GM23338 (cell line): Measurements from ENCODE around the gene RYR1. TPM values are rescaled to one million over a fixed set of nuclear protein-coding genes. Genes with fewer than 3 reads are reported as not detected.
A peak's percentile ranks its signal among the peaks of the same experiment; 100 is the strongest.

Source experiments
- ATAC-seq: fragments of 200-7000 bp; cut with Tn5 transposase; 3 replicates; pipeline ENCODE4 v1.9.1; 2020
- DNase-seq: peaks from one replicate; pipeline ENCODE4 v3.0.0-alpha.2; 2015; ENCODE audit warnings: low spot score
- H2AFZ ChIP-seq: fragments of 200-600 bp; sonication (generic); 2 replicates; pipeline ENCODE4 v1.8.0; 2016; ENCODE audit warnings: antibody characterized with exemption, mild to moderate bottlenecking, moderate library complexity
- H3F3A ChIP-seq: fragments of 200-600 bp; sonication (generic); replicated peaks from 2 replicates; pipeline ENCODE4 v1.8.0; 2017; ENCODE audit warnings: antibody characterized with exemption, mixed run types, low read depth
- H3K27ac ChIP-seq: fragments of 200-600 bp; sonication (generic); 2 replicates; pipeline ENCODE4 v1.6.1; 2016; ENCODE audit warnings: low read depth
- H3K27me3 ChIP-seq: fragments of 200-600 bp; sonication (generic); 2 replicates; pipeline ENCODE4 v1.8.0; 2016; ENCODE audit warnings: mild to moderate bottlenecking, mixed run types, moderate library complexity; ENCODE audit not compliant: insufficient read depth
- H3K36me3 ChIP-seq: fragments of 200-600 bp; sonication (generic); 2 replicates; pipeline ENCODE4 v1.8.0; 2016; ENCODE audit warnings: mild to moderate bottlenecking; ENCODE audit not compliant: insufficient read depth
- H3K4me1 ChIP-seq: fragments of 200-600 bp; sonication (generic); 2 replicates; pipeline ENCODE4 v1.8.0; 2016; ENCODE audit warnings: mild to moderate bottlenecking, moderate library complexity; ENCODE audit not compliant: insufficient read depth
- H3K4me2 ChIP-seq: fragments of 200-600 bp; sonication (generic); 2 replicates; pipeline ENCODE4 v1.7.1; 2017; ENCODE audit warnings: mixed run types
- H3K4me3 ChIP-seq: fragments of 200-600 bp; sonication (generic); 2 replicates; pipeline ENCODE4 v1.6.1; 2016; ENCODE audit warnings: mixed run types
- H3K79me2 ChIP-seq: fragments of 200-600 bp; sonication (generic); replicated peaks from 2 replicates; pipeline ENCODE4 v1.8.0; 2017; ENCODE audit warnings: mild to moderate bottlenecking; ENCODE audit not compliant: insufficient read depth
- H3K9me2 ChIP-seq: fragments of 200-600 bp; sonication (generic); 2 replicates; pipeline ENCODE4 v1.8.0; 2017; ENCODE audit not compliant: insufficient read depth
- H4K20me1 ChIP-seq: fragments of 200-600 bp; sonication (generic); replicated peaks from 2 replicates; pipeline ENCODE4 v1.8.0; 2017; ENCODE audit warnings: mild to moderate bottlenecking; ENCODE audit not compliant: insufficient read depth
- H3K27ac Mint-ChIP-seq: 2 replicates; pipeline ENCODE4 v1.8.0; 2020; ENCODE audit warnings: inconsistent platforms, mild to moderate bottlenecking, moderate library complexity, mixed read lengths
- H3K27me3 Mint-ChIP-seq: 3 replicates; pipeline ENCODE4 v1.8.0; 2022; ENCODE audit warnings: low read depth, mild to moderate bottlenecking, moderate library complexity, mixed read lengths, inconsistent platforms; ENCODE audit not compliant: insufficient read depth, poor library complexity
- H3K36me3 Mint-ChIP-seq: 3 replicates; pipeline ENCODE4 v1.8.0; 2021; ENCODE audit warnings: low read depth, mild to moderate bottlenecking, inconsistent platforms, moderate library complexity, mixed read lengths
- H3K4me1 Mint-ChIP-seq: 3 replicates; pipeline ENCODE4 v1.8.0; 2020; ENCODE audit warnings: mild to moderate bottlenecking, inconsistent platforms, mixed read lengths
- H3K4me3 Mint-ChIP-seq: 3 replicates; pipeline ENCODE4 v1.8.0; 2021; ENCODE audit warnings: moderate library complexity, mild to moderate bottlenecking, inconsistent platforms, mixed read lengths
- H3K9me3 Mint-ChIP-seq: 3 replicates; pipeline ENCODE4 v1.8.0; 2020; ENCODE audit warnings: moderate library complexity, mild to moderate bottlenecking, inconsistent platforms, mixed read lengths
- EZH2phosphoT487 ChIP-seq: fragments of 200-600 bp; sonication (generic); IDR thresholded peaks from one replicate; pipeline ENCODE4 v1.8.1; 2018; ENCODE audit warnings: antibody characterized with exemption; ENCODE audit not compliant: unreplicated experiment
- STAT1 ChIP-seq: IDR thresholded peaks from one replicate; pipeline ENCODE4 v1.6.1; 2016; ENCODE audit warnings: antibody characterized with exemption; ENCODE audit not compliant: unreplicated experiment
- ZNF114 ChIP-seq: fragments of 250-450 bp; sonication (Bioruptor Pico); IDR thresholded peaks from 2 replicates; pipeline ENCODE4 v1.5.0; 2020; ENCODE audit warnings: mild to moderate bottlenecking, moderate library complexity
- ZNF331 ChIP-seq: fragments of 250-450 bp; sonication (Bioruptor Pico); IDR thresholded peaks from 2 replicates; pipeline ENCODE4 v1.5.0; 2020; ENCODE audit warnings: low read depth, mild to moderate bottlenecking, moderate library complexity
- polyA plus RNA-seq: library from polyadenylated mRNA; unstranded; fragments of >200 nt; fragmentation: Nextera tagmentation; extraction: Ambion mirVana; gene quantifications from 2 replicates; pipeline ENCODE4 v1.2.1, GENCODE V29; 2016
- total RNA-seq: library from RNA; depleted of rRNA; stranded (reverse); fragments of >200 nt; shearing (Covaris generic); gene quantifications from 2 replicates; pipeline ENCODE4 v1.2.3, GENCODE V29; 2014; rRNA removed
- TF ChIP-seq, protein P1 (sequence below): fragments of 250-450 bp; sonication (Bioruptor Pico); IDR thresholded peaks from 2 replicates; pipeline ENCODE4 v1.5.0; 2020; ENCODE audit warnings: mild to moderate bottlenecking, moderate library complexity
- TF ChIP-seq, protein P2 (sequence below): IDR thresholded peaks from 2 replicates; pipeline ENCODE4 v1.6.1; 2016; ENCODE audit warnings: antibody characterized with exemption

The RYR1 gene
- total and polyA plus RNA-seq, 2 experiments from 2014 or later: 4.0 to 26.7 TPM

DNA sequence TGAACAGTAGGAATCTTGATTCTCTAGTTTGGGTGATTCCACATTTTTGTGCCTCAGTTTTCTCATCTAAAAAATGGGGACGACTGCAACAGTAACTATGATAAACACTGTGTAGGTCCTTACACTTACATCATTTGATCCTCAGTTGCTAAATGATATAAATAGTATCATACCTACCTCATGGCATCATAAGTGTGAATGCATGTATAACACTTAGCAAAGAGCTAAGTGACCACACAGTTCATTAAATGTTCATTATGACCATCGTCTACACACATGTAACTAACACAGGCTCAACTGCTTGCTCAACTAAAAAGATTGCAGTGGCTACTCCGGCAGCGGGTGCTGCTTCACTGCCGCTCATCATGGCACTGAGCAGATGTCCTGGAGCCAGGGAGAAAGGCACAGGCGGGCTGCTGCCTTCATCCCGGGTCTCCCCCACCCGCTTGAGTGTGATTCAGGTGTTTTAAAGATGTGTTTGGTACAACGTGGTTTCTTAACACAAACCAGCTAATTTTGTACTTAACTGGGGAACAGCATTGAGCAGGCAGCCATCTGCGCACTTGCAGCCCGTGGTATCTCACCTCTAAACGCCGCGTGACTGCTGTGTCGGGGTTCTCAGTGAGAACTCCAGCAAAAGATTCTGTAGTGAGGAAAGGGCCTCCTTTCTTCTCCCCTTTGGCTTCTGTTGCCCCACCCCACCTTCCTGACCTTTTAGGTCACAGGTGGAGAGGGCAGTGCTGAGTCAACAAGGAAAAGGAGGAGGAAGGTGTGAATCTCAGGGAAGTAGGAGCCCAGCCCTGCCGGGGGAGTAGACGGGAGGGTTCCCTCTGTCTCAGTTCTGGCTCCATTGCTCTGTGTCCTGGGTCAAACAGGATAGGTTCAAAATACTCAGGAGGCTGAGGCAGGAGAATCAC lies 202.2 kb downstream of the RYR1 start:
- no peaks in the 10 kb centered on the region for H3K79me2 ChIP-seq
- no peak overlapping the region for H3K4me2 ChIP-seq
- no peak overlapping the region for H2AFZ ChIP-seq
- peak overlapping the region; percentile 78 for H3K27ac Mint-ChIP-seq
- peaks cover 16% of the 10 kb centered on the region for H3F3A ChIP-seq
- DNase-seq: no peak
- H3K4me3 ChIP-seq: no peak overlapping the region
- H3K27me3 Mint-ChIP-seq: peaks cover 14% of the 10 kb centered on the region
- peaks cover 4% of the 10 kb centered on the region; the same call in 1 of the 2 replicates for H3K4me1 ChIP-seq
- H3K9me3 Mint-ChIP-seq: no peaks in the 10 kb centered on the region
- peaks cover 14% of the 10 kb centered on the region for H3K4me1 Mint-ChIP-seq
- no peaks in the 10 kb centered on the region for H3K27me3 ChIP-seq
- no peaks in the 10 kb centered on the region; the same call in 1 of the 2 replicates for H4K20me1 ChIP-seq
- no peak for ATAC-seq
- peaks cover 13% of the 10 kb centered on the region; the same call in 1 of the 2 replicates for H3K36me3 ChIP-seq
- peaks cover 61% of the 10 kb centered on the region for H3K36me3 Mint-ChIP-seq
- no peaks in the 10 kb centered on the region for H3K9me2 ChIP-seq
- no peak overlapping the region for H3K4me3 Mint-ChIP-seq
- H3K27ac ChIP-seq: peak overlapping the region; percentile 73
- TF ChIP-seq, protein P1, sequence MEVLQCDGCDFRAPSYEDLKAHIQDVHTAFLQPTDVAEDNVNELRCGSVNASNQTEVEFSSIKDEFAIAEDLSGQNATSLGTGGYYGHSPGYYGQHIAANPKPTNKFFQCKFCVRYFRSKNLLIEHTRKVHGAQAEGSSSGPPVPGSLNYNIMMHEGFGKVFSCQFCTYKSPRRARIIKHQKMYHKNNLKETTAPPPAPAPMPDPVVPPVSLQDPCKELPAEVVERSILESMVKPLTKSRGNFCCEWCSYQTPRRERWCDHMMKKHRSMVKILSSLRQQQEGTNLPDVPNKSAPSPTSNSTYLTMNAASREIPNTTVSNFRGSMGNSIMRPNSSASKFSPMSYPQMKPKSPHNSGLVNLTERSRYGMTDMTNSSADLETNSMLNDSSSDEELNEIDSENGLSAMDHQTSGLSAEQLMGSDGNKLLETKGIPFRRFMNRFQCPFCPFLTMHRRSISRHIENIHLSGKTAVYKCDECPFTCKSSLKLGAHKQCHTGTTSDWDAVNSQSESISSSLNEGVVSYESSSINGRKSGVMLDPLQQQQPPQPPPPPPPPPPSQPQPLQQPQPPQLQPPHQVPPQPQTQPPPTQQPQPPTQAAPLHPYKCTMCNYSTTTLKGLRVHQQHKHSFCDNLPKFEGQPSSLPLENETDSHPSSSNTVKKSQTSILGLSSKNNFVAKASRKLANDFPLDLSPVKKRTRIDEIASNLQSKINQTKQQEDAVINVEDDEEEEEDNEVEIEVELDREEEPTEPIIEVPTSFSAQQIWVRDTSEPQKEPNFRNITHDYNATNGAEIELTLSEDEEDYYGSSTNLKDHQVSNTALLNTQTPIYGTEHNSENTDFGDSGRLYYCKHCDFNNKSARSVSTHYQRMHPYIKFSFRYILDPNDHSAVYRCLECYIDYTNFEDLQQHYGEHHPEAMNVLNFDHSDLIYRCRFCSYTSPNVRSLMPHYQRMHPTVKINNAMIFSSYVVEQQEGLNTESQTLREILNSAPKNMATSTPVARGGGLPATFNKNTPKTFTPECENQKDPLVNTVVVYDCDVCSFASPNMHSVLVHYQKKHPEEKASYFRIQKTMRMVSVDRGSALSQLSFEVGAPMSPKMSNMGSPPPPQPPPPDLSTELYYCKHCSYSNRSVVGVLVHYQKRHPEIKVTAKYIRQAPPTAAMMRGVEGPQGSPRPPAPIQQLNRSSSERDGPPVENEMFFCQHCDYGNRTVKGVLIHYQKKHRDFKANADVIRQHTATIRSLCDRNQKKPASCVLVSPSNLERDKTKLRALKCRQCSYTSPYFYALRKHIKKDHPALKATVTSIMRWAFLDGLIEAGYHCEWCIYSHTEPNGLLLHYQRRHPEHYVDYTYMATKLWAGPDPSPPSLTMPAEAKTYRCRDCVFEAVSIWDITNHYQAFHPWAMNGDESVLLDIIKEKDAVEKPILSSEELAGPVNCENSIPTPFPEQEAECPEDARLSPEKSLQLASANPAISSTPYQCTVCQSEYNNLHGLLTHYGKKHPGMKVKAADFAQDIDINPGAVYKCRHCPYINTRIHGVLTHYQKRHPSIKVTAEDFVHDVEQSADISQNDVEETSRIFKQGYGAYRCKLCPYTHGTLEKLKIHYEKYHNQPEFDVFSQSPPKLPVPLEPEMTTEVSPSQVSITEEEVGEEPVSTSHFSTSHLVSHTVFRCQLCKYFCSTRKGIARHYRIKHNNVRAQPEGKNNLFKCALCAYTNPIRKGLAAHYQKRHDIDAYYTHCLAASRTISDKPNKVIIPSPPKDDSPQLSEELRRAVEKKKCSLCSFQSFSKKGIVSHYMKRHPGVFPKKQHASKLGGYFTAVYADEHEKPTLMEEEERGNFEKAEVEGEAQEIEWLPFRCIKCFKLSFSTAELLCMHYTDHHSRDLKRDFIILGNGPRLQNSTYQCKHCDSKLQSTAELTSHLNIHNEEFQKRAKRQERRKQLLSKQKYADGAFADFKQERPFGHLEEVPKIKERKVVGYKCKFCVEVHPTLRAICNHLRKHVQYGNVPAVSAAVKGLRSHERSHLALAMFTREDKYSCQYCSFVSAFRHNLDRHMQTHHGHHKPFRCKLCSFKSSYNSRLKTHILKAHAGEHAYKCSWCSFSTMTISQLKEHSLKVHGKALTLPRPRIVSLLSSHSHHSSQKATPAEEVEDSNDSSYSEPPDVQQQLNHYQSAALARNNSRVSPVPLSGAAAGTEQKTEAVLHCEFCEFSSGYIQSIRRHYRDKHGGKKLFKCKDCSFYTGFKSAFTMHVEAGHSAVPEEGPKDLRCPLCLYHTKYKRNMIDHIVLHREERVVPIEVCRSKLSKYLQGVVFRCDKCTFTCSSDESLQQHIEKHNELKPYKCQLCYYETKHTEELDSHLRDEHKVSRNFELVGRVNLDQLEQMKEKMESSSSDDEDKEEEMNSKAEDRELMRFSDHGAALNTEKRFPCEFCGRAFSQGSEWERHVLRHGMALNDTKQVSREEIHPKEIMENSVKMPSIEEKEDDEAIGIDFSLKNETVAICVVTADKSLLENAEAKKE: no peak
- TF ChIP-seq ZNF331 (CRISPR knock-in tag) (no peak), STAT1 (no peak), EZH2phosphoT487 (no peak), ZNF114 (no peak)
- TF ChIP-seq, protein P2, sequence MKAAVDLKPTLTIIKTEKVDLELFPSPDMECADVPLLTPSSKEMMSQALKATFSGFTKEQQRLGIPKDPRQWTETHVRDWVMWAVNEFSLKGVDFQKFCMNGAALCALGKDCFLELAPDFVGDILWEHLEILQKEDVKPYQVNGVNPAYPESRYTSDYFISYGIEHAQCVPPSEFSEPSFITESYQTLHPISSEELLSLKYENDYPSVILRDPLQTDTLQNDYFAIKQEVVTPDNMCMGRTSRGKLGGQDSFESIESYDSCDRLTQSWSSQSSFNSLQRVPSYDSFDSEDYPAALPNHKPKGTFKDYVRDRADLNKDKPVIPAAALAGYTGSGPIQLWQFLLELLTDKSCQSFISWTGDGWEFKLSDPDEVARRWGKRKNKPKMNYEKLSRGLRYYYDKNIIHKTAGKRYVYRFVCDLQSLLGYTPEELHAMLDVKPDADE: no peak

Other genes with a start within 250 kb of the RYR1 start
- gene DPF1, start 209.5 kb upstream of the RYR1 start, total RNA-seq: 8.3 and 11.7 TPM in 2 replicates
- gene DPF1, start 209.5 kb upstream of the RYR1 start, polyA plus RNA-seq: 7.9 and 8.3 TPM in 2 replicates
- 9.4 and 14.5 TPM in 2 replicates for gene PPP1R14A, start 177.3 kb upstream of the RYR1 start, total RNA-seq
- gene PPP1R14A, start 177.3 kb upstream of the RYR1 start, polyA plus RNA-seq: 76.2 and 77.5 TPM in 2 replicates
- 382 and 468 TPM in 2 replicates for gene SPINT2, start 169.1 kb upstream of the RYR1 start, total RNA-seq
- gene SPINT2, start 169.1 kb upstream of the RYR1 start, polyA plus RNA-seq: 298 and 319 TPM in 2 replicates
- gene C19orf33, start 129.4 kb upstream of the RYR1 start, total RNA-seq: 26.7 and 58.9 TPM in 2 replicates
- 72.2 and 95.5 TPM in 2 replicates for gene C19orf33, start 129.4 kb upstream of the RYR1 start, polyA plus RNA-seq
- gene YIF1B, start 117.7 kb upstream of the RYR1 start, total RNA-seq: 102 and 106 TPM in 2 replicates
- gene YIF1B, start 117.7 kb upstream of the RYR1 start, polyA plus RNA-seq: 82.8 and 88.0 TPM in 2 replicates
- 9.9 and 14.6 TPM in 2 replicates for gene KCNK6, start 113.8 kb upstream of the RYR1 start, total RNA-seq
- gene KCNK6, start 113.8 kb upstream of the RYR1 start, polyA plus RNA-seq: 9.0 and 9.4 TPM in 2 replicates
- 1.4 and 4.2 TPM in 2 replicates for gene CATSPERG, start 97.9 kb upstream of the RYR1 start, total RNA-seq
- gene CATSPERG, start 97.9 kb upstream of the RYR1 start, polyA plus RNA-seq: 1.4 and 1.9 TPM in 2 replicates
- 165 and 241 TPM in 2 replicates for gene PSMD8, start 59.1 kb upstream of the RYR1 start, total RNA-seq
- 129 and 138 TPM in 2 replicates for gene PSMD8, start 59.1 kb upstream of the RYR1 start, polyA plus RNA-seq
- 0.14 and 0.70 TPM in 2 replicates for gene GGN, start 45.7 kb upstream of the RYR1 start, total RNA-seq
- 1.5 and 2.6 TPM in 2 replicates for gene GGN, start 45.7 kb upstream of the RYR1 start, polyA plus RNA-seq
- 3.9 TPM in 2 replicates for gene SPRED3, start 45.0 kb upstream of the RYR1 start, total RNA-seq
- 10.7 and 11.6 TPM in 2 replicates for gene SPRED3, start 45.0 kb upstream of the RYR1 start, polyA plus RNA-seq
- 4.3 and 5.7 TPM in 2 replicates for gene FAM98C, start 30.6 kb upstream of the RYR1 start, total RNA-seq
- 7.6 and 8.0 TPM in 2 replicates for gene FAM98C, start 30.6 kb upstream of the RYR1 start, polyA plus RNA-seq
- gene RASGRP4, start 7.5 kb upstream of the RYR1 start, total RNA-seq: 3.6 and 4.1 TPM in 2 replicates
- 1.5 and 1.6 TPM in 2 replicates for gene RASGRP4, start 7.5 kb upstream of the RYR1 start, polyA plus RNA-seq
- 7.7 and 11.8 TPM in 2 replicates for gene MAP4K1, start 184.3 kb downstream of the RYR1 start, total RNA-seq
- gene MAP4K1, start 184.3 kb downstream of the RYR1 start, polyA plus RNA-seq: 42.8 and 44.6 TPM in 2 replicates
- gene EIF3K, start 185.5 kb downstream of the RYR1 start, total RNA-seq: 509 and 527 TPM in 2 replicates
- 215 and 226 TPM in 2 replicates for gene EIF3K, start 185.5 kb downstream of the RYR1 start, polyA plus RNA-seq
- 379 and 427 TPM in 2 replicates for gene ACTN4, start 214.0 kb downstream of the RYR1 start, total RNA-seq
- gene ACTN4, start 214.0 kb downstream of the RYR1 start, polyA plus RNA-seq: 54.6 and 68.9 TPM in 2 replicates